GM18868 (cell line): Measurements from ENCODE around the gene SLC28A1.
"Not testable (repeated sequence)": the region's sequence is repeated elsewhere in the genome, so short reads cannot be mapped to it uniquely, and the experiment has no call there.

Experiments used
- ATAC-seq: cut with Tn5 transposase; IDR thresholded peaks from one replicate; pipeline ENCODE4 v1.9.1; 2021; ENCODE audit warnings: mild to moderate bottlenecking, moderate library complexity; ENCODE audit not compliant: unreplicated experiment

The SLC28A1 gene

DNA sequence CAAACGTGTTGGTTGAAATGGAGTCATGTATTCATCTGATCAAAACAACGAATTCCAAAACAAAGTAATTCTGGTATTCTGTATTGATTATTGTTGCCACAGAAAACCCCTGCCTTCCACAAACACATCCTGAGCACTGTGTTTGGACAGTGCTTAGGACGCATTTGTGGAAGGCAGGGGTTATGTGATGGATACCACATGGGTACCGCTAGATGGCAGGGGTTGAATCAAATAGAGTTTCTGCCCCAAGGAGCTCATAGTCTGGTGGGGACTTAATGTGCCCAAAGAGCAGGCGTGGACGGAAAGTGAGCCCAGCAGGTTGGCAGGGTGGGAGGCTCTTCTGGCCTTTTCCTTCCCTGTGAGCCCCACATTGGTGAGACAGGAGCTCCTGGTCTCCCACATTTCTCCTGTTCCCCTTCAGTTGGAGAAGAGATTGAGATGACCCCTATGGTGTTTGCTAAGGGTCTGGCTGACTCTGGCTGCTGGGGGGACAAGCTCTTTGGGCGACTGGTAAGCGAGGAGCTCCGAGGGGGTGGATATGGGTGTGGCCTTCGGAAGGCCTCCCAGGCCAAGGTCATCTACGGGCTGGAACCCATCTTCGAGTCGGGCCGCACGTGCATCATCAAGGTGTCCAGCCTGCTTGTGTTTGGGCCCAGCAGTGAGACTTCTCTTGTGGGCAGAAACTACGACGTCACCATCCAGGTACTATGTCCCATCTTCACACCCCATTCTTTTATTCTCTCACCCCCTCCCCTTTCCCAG is 22.1 kb upstream of the SLC28A1 start:
- ATAC-seq: no peak

DNA sequence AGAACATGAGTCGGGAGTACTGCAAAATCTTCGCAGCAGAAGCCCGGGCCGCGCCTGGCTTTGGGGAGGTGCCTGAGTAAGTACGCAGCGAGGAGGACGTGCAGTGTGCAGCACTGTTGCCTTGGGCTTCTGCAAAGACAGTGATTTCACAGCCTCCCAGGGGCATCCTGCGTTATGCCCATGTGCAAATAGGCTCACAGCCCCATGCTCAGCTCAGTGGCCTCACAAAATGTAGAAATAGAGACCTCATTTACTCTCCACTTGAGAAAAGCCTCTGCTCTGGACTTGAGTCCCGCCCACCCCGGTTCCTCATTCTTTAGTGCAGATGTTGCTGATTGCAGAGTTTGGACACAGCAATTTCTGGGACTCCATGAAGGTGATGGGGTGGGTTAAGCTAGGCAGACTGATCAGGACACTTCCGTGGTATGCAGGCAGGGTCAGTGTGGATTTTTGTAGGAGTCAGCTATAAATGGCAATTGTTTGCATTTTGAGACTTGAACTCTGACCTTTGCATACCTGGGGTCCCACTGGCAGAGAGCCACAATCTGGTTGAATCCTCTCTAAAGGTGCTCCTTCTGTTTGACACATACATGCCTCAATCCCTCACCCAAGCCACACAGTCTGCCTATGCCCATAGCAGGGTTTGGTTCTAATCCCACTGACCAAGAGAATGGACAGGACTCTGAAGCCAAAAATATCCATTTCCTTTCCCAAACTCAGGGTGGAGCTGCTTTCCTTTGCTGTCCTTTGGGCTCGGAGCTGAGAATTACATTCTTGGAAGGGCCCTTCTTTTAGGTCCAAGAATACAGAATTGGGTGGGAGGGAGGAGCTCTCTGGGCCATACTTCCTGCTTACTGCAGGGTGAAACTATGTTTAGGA is 20.7 kb upstream of the SLC28A1 start:
- ATAC-seq: no peak

DNA sequence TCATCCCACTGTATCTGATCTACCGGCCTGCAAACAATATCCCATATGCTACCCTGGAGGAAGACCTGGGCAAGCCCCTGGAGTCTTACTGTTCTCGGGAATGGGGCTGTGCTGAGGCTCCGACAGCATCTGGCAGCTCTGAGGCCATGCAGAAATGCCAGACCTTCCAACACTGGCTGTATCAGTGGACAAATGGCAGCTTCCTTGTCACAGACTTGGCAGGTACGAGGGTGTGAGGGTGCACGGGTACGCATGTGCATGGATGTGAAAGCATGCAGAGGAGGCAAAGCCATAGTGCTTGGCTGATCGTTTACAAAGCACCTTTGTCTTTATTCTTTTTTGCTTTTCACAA is 20.0 kb upstream of the SLC28A1 start:
- ATAC-seq: no peak

DNA sequence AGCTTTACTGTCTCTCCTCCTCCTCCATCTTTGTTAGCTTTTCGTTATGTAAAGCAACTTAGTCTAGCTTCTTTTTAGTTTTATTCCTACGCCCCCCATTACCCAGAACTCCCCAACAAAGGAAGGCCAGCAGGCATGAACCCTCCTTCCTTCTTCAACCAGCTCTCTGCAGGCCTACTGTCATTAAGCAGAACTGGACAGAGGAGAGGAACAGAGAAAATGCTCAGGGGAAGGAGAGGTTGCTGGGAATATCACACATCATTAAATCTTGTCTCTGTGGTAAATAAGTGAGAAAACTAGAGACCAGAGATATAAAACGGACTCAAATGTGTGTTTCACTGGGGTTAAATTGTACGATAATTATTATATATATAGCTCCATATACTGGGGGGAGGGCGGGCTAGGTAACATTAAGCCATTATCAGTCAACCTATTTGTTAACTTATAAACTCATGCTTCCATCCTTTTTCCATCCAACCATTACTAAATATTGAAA is 19.3 kb upstream of the SLC28A1 start:
- no peak for ATAC-seq

DNA sequence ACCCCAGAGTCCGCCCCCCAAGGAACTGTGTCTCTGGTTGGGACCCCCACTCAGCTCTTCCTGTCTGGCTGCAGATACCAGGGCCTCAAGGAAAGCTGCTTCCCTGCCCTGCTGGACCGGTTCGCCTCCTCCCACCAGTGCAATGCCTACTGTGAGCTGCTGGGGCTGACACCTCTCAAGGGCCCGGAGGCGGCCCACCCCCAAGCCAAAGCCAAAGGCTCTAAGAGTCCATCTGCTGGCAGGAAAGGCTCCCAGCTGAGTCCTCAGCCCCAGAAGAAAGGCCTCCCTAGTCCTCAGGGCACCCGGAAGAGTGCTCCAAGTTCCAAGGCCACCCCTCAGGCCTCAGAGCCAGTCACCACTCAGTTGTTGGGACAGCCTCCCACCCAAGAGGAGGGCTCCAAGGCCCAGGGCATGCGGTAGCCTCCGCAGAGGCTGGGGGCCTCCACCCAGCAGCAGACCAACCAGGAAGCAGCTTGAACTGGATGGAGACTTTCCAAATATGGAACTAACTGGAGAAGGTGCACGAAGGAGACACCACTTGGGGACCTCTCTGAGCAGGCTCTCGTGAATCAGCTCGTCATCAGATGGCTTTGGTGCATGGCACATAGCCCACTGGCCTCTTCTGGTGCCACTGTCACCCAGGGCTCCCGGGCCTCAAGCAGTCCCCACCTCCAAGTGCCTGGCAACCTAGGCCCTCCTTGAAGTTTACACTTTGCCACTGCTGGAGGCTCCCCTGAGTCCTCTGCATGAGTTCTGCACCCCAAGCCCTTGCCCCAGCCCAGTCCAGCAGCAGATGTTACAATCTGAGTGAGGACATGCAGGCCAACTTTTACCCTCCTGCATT is 16.2 kb upstream of the SLC28A1 start:
- no peak for ATAC-seq

DNA sequence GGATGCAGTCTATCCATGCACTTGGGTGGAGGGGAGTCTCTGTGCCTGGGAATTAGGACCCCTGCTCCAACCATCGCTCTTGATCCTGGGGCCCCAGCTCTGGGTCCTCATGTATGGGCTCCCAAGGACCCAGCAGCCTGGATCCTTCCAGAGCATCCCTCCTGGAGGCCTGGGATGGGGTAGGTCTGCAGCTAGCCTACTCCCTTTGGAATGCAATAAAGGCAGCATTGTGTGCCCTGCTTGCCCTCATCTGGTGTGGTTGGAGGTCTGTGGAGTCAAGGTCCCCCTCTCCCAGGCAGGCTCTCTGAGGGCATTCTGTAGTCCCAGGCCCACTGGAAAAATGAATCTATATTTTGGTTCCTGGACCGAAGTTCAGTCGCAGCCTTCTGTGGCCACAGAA is 15.0 kb upstream of the SLC28A1 start:
- ATAC-seq: no peak

DNA sequence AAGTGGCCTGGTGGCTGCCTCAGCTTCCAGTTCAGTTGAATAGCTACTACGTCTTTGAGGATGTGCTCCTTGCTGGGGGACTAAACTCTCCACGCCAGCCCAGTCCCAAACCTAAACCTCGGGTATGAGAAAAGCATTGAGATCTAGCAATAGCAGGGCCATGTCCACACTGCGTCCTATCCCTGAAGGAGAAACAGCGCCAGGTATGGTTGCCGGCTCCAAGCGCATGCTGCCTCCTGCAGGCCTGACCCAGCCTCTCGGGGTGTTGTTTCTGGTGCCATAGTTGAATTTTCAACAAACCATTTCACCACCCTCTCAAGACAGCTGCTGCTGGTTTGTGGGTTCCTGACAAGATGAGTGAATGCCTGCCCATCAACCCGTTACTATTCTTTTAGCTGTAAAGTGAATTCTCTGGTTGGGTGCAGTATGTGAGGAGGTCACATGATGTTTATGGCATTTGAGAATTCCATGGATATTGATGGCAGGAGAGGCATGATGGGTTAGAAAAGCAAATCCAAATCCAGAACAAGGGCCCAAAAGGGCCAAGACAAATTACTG is 13.0 kb upstream of the SLC28A1 start:
- no peak for ATAC-seq

DNA sequence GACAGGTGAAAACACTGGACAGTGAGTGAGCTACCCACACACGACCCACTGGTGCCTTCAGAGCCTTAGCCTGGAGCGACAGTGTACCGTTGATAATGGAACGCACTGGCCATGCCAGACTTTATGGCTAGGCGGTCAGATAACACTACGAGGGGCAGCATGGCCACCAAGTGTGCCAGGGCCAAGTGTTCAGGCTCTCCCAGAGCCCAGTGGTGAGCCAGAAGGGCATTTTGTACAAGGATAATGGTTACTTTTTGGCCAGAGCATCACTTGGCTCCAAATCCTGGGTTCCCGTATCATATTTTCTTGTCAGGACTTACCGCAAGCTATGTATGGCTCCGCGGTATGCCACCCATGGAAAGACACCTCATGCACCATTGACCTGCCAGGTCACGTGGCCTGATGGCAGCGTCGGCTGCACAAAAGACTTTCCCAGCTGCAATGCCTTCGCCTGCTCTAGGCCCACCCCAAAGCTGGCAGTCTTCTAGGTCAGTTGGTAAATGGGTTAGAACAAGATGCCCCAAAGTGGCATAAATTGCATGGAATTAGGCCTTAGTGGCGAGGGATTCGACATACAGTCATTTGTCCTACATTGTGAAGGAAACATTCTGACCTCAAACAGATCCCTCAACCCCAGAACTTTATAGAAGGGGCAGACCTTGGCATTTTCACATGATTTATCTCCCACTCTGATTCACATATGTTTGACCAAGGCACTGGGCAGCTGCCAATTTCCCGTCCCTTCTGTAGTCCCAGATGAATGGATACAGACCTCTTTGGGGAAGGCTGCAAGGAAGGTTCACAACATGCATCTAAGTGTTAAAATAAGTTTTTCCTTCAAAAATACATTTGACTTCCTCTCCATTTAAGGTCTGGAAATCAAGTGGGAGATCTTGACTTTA is 12.2 kb upstream of the SLC28A1 start:
- no peak for ATAC-seq

DNA sequence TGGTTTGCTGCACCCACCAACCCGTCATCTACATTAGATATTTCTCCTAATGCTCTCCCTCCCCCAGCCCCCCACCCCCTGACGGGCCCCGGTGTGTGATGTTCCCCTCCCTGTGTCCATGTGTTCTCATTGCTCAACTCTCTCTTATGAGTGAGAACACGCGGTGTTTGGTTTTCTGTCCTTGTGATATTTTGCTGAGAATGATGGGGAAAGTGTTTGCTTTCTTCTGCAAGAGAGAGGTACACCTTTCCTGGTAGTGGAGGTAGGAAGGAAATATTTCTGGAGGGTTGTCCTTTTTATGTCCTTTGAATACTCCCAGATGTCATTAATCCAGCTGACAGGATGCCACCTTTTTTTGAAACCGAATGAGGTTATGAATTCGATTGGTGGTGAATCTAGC is 10.5 kb upstream of the SLC28A1 start:
- ATAC-seq: no peak

DNA sequence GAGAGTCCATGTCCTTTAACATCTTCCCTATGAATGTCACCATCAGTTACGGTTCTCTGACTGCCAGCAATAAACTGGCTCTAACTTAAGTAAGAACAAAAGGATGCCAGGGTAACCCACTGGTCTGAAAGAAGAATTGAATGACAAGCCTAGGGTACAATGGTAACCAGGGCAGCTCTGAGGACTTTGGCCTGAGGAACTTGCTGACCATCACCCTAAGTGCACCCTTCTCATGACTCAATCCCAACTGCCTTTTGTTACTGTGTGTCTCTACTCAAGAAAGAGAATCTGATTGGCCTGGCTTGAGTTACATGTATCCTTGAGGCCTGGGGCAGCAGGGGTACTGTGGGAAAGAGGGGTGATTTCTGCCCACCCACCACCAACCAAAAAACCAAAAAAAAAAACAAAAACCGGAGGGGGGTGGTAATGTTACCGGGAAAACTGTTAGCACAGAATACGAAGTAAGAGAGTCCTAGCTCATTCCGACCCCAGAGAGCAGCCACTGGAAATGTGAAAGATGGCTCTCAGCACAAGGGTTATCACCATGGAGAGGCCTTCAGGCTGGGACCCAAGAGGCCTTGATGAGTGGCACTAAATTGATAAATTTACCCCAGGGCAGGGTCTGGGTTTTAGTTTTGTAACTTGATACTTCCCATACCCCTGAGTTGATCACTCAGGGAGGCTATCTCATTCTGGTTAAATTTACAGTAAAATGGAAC is 9.3 kb upstream of the SLC28A1 start:
- no peak for ATAC-seq

DNA sequence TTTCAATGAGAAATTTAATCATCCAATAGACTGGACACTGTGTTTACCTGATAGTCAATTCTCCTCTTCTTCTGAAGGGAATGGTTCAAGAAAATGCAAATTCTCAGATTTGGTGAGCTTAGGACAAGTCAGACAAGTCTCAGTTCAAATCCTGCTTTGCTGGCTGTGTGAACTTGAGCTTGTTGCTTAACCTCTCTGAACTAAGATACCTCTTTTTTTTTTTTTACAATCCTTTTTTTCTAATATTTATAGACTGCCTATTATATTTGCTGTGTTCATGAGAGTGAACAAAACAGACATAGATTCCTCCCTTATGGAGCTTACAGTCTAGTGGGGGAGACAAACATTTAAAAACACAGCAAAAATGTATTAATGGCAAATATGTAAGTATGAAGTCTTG is 8.2 kb upstream of the SLC28A1 start:
- ATAC-seq: no peak

DNA sequence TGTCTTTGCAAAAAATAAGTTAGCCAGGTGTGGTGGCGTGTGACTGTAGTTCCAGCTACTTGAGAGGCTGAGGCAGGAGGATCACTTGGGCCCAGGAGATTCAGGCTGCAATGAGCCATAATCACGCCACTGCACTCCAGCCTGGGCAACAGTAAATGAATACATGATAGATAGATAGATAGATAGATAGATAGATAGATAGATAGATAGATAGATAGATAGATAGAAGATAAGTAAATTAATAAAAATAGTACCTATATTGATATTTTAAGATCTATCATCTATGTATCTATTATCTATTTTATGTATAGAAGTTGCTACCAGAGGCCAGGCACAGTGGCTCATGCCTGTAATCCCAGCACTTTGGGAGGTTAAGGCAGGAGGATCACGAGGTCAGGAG is 6.8 kb upstream of the SLC28A1 start:
- not testable (repeated sequence) for ATAC-seq

DNA sequence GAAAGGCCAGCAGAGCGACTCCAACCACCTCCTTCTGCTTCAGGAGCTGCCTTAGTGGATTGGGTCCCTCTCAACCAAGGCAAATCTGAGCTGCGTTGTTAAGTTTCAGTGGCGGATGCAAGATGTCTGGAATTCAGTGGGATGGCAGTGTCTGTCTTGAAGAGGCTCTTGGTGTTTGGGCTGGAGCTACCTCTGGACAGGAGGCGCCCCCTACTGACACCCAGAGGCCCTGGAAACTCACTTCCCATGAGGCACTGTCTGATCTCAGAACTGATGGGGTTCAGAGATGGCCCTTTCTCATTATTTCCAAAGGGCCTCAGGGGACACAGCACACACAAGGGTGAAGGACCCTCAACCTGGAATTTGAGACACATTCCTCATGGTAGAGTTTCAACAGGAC is 6.0 kb upstream of the SLC28A1 start:
- no peak for ATAC-seq

DNA sequence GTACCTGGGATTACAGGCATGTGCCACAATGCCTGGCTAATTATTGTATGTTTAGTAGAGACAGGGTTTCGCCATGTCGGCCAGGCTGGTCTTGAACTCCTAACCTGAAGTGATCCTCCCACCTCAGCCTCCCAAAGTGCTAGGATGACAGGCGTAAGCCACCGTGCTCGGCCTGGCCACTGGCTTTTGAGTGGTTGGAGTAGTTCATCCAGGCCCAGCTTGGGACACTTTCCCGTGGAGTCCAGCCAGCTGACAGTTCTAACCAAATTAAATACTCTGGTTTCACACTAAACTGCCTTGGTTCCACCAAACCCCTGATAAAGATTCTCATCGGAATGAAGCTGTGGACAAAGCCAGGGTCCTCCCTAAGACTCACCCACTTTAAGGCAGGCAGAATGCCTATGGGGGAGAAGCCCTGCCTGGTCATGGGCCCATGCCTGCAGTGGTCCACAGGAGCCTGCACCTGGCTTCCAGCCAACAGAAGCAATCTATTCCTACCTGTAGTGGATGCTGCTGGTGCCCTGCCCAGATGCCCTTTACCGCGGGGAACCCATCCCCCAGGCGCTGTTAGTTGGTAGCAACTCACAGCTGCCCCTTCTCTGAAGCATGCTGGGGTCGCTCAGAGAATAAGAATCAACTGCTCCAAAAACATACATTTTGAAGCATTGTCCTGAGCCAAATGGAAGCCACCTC is 5.2 kb upstream of the SLC28A1 start:
- ATAC-seq: no peak

DNA sequence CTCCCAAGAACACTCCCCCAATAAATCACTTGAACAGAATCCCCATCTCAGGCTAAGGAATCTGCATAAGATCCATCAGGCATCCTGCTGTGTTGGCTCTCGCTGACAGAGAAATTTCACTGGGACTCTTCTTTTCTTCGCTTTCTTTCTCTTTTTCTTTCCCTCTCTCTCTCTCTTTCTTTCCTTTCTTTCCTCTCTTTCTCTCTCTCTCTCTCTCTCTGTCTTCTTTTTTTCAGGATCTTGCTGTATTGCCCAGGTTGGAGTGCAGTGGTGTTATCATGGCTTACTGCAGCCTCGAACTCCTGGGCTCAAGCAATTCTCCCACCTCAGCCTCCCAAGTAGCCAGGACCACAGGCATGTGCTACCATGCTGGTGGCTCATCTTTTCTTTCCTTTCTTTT is 4.5 kb upstream of the SLC28A1 start:
- no peak for ATAC-seq

DNA sequence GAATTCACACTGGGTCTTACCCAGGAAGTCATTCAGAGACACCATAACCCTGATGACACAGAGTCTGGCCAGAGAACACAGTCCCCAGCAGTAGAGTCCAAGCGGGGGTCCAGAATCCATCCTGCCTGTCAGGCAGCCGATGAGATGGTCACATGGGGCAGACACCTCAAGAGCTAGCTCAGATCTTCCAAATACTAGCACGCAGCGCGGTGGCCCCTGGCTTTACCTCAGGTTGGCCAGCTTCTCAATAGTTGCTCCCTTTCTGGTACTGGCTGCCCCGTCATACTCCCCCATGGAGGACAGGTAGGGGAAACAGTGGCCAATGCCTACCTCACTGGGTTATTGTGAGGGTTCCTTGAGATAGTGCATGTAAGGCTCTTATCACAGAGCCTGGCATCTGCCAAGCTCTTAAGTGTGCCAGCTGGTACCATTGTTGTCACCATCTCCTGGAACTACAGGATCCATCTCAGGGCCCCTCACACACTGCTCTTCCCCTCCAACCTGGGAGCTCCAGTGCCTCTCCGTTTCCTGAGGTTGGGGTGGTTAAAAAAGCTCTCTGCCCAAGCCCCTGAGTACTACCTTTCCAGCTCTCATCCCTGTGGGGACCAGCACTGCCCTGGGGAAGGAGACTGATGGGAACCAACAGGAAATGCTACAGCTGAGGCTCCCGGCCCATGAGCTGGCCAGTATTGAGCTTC is 3.5 kb upstream of the SLC28A1 start:
- no peak for ATAC-seq

DNA sequence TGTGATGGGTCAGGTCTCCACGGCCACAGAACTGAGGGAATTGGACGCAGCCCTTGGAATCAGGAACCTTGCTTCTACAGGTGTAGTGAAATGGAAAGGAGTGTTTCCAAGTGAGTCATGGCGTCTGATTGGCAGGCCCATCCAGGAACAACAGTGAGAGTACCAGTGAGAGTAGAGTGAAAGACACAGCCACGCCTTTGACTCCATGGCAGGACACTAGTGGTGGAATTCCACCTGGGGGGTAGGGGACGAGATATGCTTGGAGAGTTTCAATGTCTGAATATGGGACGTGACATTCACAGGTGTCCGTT is 3.0 kb upstream of the SLC28A1 start:
- no peak for ATAC-seq

DNA sequence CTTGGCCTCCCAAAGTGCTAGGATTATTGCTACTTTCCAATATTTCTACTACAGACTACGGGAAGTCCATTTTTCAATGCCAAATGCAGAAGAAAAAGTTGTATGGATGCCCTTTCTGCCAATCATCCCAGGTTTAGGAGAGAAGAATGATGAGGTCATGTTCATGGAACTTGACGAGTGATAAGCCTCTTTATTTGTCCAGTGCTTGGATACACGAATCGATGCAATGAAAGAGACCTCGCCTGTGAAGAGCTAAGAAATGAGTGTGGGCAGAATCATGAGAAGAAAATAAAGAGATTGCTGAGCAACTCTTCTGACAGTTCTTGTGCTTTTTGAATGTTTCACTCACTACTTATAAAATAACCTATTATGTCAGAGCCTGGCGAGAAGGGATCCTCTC is 996 bp upstream of the SLC28A1 start:
- no peak for ATAC-seq
